Stimulated activated effector memory CD8-positive, alpha-beta T cell treated with anti-CD3 and anti-CD28 coated beads, Interleukin-12 subunit alpha, Interleukin-12 subunit beta, amount 100 ng/mL, for 72 hours (primary cell): Measurements from ENCODE around the gene NEURL1.
"Not testable (repeated sequence)": the region's sequence is repeated elsewhere in the genome, so short reads cannot be mapped to it uniquely, and the experiment has no call there.

Source experiments
- ATAC-seq: fragments of 150-1000 bp; cut with Tn5 transposase; 2 replicates; pipeline ENCODE4 v1.10.0; 2021
- DNase-seq, 2 donors: peaks; one replicate each; pipeline ENCODE4 v3.0.0; 2021 to 2022; ENCODE audit warnings: low spot score in 2 of 2
- H3K27ac Mint-ChIP-seq: one replicate; pipeline ENCODE4 v1.8.0; 2022; ENCODE audit warnings: mild to moderate bottlenecking, mixed read lengths
- H3K36me3 Mint-ChIP-seq: one replicate; pipeline ENCODE4 v1.8.0; 2022; ENCODE audit warnings: mild to moderate bottlenecking, mixed read lengths
- H3K4me1 Mint-ChIP-seq: one replicate; pipeline ENCODE4 v1.8.0; 2022; ENCODE audit warnings: mixed read lengths
- H3K4me3 Mint-ChIP-seq: one replicate; pipeline ENCODE4 v1.8.0; 2022; ENCODE audit warnings: mild to moderate bottlenecking, mixed read lengths
- H3K9me3 Mint-ChIP-seq: one replicate; pipeline ENCODE4 v1.8.0; 2022; ENCODE audit warnings: mixed read lengths

Gene NEURL1

DNA sequence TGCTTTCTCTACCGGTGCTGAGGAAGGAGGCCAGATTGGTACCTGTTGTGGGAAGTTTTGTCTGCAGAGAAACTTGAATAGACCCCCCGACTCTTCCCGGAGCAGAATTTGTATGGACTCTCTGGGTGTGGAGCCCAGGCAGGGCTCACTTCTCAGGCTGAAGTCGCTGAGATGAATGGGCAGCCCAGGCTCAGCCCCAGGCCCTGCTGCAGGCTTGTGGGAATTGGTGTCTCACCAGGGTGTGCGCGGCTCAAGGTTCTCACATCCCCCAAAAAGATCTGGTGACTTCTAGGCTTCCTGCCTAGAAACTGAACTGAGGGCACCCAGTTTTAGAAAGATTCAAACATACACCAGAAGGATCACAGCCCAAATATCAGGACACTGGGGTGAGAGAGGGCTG, 103.5 kb downstream of the NEURL1 start:
- Mint-ChIP-seq H3K36me3 (no peaks in the 10 kb centered on the region), H3K4me3 (no peak overlapping the region), H3K4me1 (no peaks in the 10 kb centered on the region), H3K27ac (no peak overlapping the region), H3K9me3 (no peaks in the 10 kb centered on the region)
- DNase-seq (no peak), ATAC-seq (no peak)

DNA sequence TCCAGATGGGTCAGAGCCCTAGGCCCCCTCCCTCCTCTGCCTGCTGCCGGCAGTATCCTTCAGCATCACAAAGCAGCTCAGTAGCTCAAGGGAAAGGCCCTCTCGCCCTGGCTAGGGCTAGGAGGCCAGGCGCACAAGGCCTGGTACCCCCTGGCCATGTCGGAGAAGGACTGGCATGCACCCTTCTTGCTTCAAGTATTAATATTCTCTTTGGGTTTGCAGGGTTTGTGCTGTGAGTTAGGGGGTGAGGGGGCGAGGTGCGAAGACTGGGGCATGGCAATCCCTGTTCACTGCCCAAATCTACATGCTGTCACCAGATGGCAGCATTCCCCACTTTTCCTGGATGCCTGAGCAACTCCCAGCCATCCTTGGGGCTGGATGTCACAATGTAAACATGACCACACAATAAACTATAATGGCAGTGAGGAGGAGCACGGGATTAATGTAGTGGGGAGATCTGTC, 105.2 kb downstream of the NEURL1 start:
- Mint-ChIP-seq H3K4me1 (no peaks in the 10 kb centered on the region), H3K36me3 (no peaks in the 10 kb centered on the region), H3K9me3 (no peaks in the 10 kb centered on the region), H3K4me3 (no peak overlapping the region), H3K27ac (no peak overlapping the region)
- DNase-seq (no peak), ATAC-seq (no peak)

DNA sequence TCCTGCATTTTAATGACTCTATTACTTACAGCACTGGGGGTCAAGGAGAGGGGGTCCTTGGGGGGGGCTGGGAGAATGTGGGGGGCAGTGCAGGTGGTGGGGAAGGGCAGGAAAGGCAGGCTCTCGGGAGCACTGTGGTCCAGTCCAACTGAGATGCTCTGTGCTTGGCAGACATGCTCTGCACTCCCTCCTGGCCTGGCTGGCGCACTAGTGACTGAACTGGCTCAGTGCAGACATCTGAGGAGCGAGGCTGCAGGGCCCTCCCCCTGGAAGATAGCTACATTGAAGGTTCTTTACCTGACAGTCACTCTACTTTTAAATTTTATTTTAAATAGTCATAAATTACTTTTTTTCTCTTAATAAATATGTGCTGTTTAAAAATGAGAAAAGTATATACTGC, 105.7 kb downstream of the NEURL1 start:
- no peak overlapping the region for H3K4me3 Mint-ChIP-seq
- no peak for ATAC-seq
- no peaks in the 10 kb centered on the region for H3K36me3 Mint-ChIP-seq
- no peaks in the 10 kb centered on the region for H3K9me3 Mint-ChIP-seq
- H3K4me1 Mint-ChIP-seq: no peaks in the 10 kb centered on the region
- H3K27ac Mint-ChIP-seq: no peak overlapping the region
- DNase-seq: no peak

DNA sequence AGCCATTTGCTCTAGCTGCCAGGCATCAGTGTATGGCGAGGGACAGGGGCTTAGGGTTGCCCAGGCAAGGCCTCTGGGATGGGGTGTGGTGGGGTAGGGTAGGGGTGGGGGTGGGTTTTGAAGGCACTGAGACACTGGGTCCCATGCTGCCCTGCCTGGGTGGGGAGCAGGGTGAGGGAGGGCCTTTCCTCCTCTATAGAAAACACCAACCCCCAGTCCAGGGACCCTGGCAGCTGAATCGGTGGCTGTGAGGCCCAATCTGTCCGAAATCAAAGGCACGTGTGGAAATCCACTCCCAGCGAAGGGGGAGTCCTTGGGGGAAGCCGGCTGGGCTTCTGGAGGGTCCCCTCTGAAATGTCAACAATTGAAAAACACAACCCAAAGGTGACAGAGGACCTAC, 106.4 kb downstream of the NEURL1 start:
- ATAC-seq (no peak), DNase-seq (no peak)
- no peaks in the 10 kb centered on the region for H3K9me3 Mint-ChIP-seq
- H3K27ac Mint-ChIP-seq: no peak overlapping the region
- no peak overlapping the region for H3K4me3 Mint-ChIP-seq
- no peaks in the 10 kb centered on the region for H3K4me1 Mint-ChIP-seq
- H3K36me3 Mint-ChIP-seq: no peaks in the 10 kb centered on the region

DNA sequence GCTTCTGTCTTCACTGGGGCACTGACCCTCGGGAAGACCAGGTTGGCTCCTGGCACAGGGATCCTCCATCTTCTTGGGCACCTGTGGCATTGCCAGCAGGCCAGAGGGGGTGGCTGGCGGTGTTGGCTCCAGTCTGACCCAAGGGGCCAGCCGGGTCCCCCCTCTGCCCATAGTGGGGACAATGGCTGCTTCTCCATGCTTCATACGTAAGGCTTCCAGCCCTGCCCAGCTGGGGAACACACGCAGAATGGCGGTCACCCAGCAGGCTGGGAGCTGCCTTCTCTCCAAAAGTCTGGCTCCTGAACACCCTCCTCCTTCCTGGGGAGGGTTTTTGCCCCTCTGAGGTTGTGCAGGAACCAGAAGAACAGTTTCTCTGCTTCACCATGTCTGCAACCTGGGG, 106.8 kb downstream of the NEURL1 start:
- Mint-ChIP-seq H3K27ac (no peak overlapping the region), H3K4me3 (no peak overlapping the region), H3K36me3 (no peaks in the 10 kb centered on the region), H3K9me3 (no peaks in the 10 kb centered on the region), H3K4me1 (no peaks in the 10 kb centered on the region)
- DNase-seq: no peak
- no peak for ATAC-seq

DNA sequence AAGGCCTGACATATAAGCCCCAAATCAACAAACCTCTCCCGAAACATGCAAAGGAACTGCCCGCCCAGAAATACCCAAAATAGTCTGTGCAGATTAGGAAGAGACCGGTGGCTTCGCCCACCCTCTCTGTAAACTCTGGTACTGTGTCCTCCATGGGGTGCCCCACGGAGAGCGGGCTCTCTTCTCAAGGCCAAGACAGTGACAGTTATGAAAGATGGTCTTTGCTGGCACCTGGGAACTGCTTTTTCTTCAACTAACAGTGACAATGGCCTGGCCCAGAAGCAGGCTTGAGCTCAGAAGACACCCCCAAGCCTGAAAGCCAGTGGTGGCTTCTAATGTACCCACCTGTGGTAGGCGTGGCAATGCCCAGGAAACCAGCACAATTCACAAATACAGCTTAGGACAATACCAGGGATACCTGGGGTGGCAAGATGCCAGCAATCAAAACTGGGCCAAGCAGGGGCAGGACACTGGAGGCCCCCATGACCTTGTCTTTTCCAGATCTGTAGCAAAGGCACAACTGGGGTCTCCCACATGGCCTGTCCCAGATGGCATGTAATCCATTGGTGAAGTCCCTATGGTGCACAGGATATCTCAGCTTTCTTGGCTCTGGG, 107.6 kb downstream of the NEURL1 start:
- no peaks in the 10 kb centered on the region for H3K36me3 Mint-ChIP-seq
- DNase-seq (no peak), ATAC-seq (no peak)
- no peak overlapping the region for H3K4me3 Mint-ChIP-seq
- H3K27ac Mint-ChIP-seq: peak overlapping the region; percentile 23
- no peaks in the 10 kb centered on the region for H3K4me1 Mint-ChIP-seq
- no peaks in the 10 kb centered on the region for H3K9me3 Mint-ChIP-seq

DNA sequence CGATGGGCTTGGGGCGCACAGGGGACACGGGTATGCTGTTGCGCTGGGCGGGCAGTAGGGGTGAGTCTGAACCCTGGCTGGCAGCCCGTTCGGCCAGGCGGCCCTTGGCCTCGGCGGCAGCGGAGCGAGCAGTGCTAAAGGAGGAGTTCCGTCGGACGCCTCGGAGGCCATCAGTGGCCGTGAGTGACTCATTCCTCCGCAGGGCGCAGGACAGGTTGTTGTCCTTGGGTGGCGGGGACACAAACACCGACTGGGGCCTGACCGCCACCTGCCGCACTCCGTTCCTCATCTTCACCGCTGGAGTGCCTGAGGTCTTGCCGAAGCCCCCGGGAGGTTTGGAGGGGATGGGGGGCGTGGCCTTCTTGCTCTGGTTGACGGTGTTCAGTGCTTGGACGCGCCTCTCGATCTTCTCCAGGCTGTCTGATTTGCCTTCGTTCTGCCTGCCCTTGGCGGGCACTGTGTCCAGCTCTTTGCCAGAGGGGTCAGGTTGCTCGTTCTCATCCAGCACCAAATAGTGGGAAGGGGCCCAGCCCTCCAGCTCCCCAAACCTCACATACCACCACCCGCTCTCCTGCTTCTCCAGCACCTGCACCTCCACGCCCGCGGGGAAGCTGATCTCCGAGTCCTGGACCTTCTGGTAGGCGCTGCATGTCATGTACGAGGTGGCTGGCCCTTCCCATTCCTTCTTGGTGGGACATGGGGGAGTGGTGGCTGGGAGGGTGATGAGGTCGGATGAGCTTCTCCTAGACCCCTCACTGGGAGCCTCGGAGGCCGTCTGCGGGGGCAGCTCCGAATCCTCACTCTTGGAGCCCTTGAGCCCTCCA, 108.7 kb downstream of the NEURL1 start:
- Mint-ChIP-seq H3K27ac (no peak overlapping the region), H3K36me3 (no peaks in the 10 kb centered on the region), H3K4me3 (no peak overlapping the region), H3K9me3 (no peaks in the 10 kb centered on the region), H3K4me1 (no peaks in the 10 kb centered on the region)
- DNase-seq (no peak), ATAC-seq (no peak)

DNA sequence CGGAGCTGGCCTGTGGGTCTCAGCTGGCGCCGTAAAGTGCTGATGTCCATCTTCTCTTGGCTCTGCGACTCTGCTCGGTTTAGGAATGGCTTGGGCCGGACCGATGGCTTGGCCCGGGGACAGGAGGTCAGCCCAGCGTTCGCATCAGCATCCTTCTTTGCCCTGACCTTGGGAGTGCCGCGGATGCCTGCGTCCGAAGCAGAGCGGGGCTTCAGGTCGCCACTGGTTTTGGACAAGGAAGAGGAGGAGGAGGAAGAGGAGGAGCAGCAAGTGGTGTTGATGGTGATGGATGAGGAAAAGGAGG, 109.3 kb downstream of the NEURL1 start:
- DNase-seq (no peak), ATAC-seq (no peak)
- no peaks in the 10 kb centered on the region for H3K9me3 Mint-ChIP-seq
- no peak overlapping the region for H3K4me3 Mint-ChIP-seq
- no peak overlapping the region for H3K27ac Mint-ChIP-seq
- H3K36me3 Mint-ChIP-seq: no peaks in the 10 kb centered on the region
- H3K4me1 Mint-ChIP-seq: no peaks in the 10 kb centered on the region

DNA sequence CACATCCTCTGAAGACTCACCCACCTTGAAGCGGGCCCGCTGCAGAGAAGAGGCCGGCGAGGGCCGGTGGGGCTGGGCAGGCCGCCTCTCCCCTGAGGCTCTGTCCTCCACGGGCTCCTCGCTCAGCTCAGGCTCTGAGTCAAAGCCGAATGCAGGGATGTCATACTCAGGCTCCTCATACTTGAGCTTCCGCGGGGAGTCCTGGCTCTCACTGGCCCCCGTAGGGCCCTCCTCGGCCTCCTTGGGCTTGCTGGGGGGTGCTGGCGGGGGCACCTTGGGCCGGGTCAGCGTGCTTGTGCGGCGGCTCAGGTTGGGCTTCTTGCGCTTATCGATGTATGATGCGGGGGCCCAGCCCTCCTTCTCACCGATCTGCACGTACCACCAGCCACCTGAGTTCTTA, 109.9 kb downstream of the NEURL1 start:
- Mint-ChIP-seq H3K9me3 (no peaks in the 10 kb centered on the region), H3K36me3 (no peaks in the 10 kb centered on the region), H3K4me1 (no peaks in the 10 kb centered on the region), H3K4me3 (no peak overlapping the region), H3K27ac (no peak overlapping the region)
- ATAC-seq (no peak), DNase-seq (no peak)

DNA sequence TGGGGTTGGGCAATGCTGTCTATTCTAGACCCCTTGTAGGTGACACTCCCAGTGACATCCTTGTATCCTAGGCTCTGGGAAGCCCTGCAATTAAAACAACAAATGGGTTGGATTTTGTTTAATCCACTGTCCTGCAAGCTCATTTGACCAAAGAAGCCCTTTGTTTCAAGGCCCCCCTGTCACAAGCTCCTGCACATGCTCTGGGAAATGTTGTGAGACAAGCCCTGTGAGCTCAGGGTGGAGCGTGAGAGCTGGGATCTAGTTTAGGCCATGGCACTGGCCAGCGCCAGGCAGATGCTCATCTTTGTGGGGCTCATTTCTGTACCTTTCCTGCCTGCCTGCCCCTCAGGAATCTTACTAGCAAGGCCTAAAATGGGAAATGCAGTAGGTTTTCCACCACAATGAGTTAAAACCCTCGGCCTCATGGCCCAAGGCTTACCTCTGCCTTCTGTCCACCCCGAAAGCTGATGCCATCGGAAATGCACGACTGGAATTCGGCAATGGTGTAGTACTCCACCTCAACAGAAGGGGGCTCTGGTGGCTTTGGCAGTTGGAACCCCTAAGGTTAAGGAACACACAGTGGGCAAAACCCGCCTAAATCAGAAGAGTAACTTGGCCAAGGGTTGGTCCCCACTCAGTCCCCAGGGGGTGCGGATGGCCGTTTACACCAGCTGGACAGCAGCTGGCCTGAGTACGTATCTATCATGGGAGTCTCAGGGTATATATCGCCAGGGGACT, 112.0 kb downstream of the NEURL1 start:
- H3K27ac Mint-ChIP-seq: no peak overlapping the region
- no peaks in the 10 kb centered on the region for H3K9me3 Mint-ChIP-seq
- no peak overlapping the region for H3K4me3 Mint-ChIP-seq
- no peak for ATAC-seq
- H3K4me1 Mint-ChIP-seq: no peaks in the 10 kb centered on the region
- H3K36me3 Mint-ChIP-seq: no peaks in the 10 kb centered on the region
- DNase-seq: peak; percentile 31 to 71

DNA sequence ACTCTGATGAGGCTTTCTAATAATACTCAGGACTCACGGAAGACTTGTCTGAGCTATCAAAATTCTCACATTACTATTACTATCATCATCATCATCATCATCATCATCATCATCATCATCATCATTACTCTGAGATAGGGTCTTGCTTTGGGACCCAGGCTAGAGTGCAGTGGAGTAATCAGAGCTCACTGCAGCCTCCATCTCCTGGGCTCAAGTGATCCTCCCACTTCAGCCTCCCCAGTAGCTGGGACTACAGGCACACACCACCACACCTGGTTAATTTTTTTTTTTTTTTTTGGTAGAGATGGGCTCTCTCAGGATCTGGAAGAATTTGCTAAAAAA, 112.6 kb downstream of the NEURL1 start:
- ATAC-seq, H3K4me1 Mint-ChIP-seq: not testable (repeated sequence)

DNA sequence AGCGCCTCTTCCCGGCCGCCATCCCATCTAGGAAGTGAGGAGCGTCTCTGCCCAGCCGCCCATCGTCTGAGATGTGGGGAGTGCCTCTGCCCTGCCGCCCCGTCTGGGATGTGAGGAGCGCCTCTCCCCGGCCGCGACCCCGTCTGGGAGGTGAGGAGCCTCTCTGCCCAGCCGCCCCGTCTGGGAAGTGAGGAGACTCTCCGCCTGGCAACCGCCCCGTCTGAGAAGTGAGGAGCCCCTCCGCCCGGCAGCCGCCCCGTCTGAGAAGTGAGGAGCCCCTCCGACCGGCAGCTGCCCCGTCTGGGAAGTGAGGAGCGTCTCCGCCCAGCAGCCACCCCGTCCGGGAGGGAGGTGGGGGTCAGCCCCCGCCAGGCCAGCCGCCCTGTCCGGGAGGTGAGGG, 113.5 kb downstream of the NEURL1 start:
- DNase-seq, ATAC-seq, H3K9me3 Mint-ChIP-seq, H3K4me3 Mint-ChIP-seq, H3K4me1 Mint-ChIP-seq, H3K36me3 Mint-ChIP-seq, H3K27ac Mint-ChIP-seq: not testable (repeated sequence)

More for the DNA sequence above, 112.6 kb downstream of the NEURL1 start:
- not testable (repeated sequence) for DNase-seq, H3K27ac Mint-ChIP-seq, H3K36me3 Mint-ChIP-seq, H3K9me3 Mint-ChIP-seq, H3K4me3 Mint-ChIP-seq

DNA sequence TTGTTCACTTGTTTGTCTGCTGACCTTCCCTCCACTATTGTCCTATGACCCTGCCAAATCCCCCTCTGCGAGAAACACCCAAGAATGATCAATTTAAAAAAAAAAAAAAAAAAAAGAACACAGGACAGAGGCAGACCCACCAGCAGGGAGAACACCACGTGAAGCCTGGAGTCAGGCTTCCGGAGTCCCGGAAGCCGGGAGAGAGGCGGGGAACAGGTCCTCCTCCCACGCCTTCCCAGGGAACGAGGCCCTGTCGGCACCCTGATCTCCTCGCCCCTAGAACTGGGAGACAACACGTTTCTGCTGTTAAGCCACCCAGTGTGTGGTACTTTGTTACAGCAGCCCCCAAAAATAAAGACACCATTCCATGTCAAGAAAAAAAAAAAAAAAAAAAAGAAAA, 114.6 kb downstream of the NEURL1 start:
- H3K36me3 Mint-ChIP-seq, H3K4me3 Mint-ChIP-seq, H3K4me1 Mint-ChIP-seq, DNase-seq, H3K27ac Mint-ChIP-seq, ATAC-seq, H3K9me3 Mint-ChIP-seq: not testable (repeated sequence)

DNA sequence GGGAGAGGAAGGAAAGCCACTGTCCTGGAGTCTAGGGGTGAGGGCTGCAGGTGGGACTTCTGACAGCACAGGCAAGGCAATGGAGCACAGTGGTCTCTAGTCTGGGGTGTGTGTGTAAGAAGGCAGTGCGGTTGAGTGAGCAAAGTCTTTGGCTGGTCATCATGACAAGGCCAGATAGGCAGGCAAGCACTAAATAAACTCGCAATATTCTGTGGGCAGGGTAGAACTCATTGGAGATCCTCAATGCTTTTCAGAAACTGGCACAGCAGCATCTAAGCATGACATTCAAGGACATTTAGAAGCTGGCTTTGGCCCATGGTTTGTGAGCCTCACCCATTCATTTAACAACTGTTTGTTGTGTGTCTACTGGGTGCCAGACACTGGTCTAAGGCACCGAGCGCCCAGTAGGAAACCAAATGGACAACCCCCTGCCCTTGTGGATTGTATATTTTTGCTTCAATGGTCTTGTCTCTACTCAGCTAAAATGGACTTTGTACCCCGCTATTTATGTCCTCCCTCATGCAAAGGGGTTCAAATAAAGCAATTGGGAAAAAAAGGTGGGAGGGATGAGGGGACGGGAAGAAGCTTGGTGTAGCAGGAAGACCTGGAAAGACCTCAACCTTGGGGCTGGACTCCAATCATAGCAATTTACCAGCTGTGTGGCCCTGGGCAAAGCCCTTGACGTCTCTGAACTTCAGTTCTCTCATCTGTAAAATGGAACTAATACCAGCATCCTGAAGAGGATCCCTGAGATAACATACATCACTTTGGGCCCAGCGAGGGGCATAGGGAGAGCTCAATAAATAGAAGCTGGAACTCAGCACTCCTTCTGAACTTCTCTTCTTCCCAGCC, 116.0 kb downstream of the NEURL1 start:
- Mint-ChIP-seq H3K9me3 (no peaks in the 10 kb centered on the region), H3K4me3 (no peak overlapping the region), H3K36me3 (no peaks in the 10 kb centered on the region), H3K4me1 (no peaks in the 10 kb centered on the region), H3K27ac (peak overlapping the region; percentile 58)
- no peak for DNase-seq
- no peak for ATAC-seq

DNA sequence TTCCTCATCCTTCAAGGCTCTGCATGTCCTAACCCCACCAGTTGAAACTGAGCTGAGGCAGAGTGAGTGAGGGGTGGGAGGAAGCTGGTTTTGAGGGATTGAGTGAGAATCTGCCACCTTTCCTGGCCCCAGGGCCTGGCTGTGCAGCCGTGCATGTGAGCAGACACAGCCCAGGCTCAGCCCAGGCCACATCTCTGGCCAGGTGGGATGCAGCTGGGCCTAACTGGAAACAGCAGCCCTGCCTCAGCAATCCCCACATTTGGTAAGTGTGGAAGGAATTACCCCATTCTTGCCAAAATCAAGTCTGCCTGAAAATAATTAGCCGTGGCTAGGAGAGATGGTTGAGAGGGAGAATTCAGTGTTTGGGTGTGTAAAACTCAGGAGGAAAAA, 116.6 kb downstream of the NEURL1 start:
- ATAC-seq (peak; percentile 32), DNase-seq (no peak)
- Mint-ChIP-seq H3K4me1 (peaks cover 3% of the 10 kb centered on the region), H3K4me3 (no peak overlapping the region), H3K9me3 (no peaks in the 10 kb centered on the region), H3K36me3 (no peaks in the 10 kb centered on the region), H3K27ac (no peak overlapping the region)
